K562 (cell line): ENCODE data around the gene GDF9. TPM values are rescaled to one million over a fixed set of nuclear protein-coding genes. Genes with fewer than 3 reads are reported as not detected.

ENCODE experiments used
- ATAC-seq: fragments of 200-7000 bp; cut with Tn5 transposase; 3 replicates; pipeline ENCODE4 v1.9.1; 2020; ENCODE audit warnings: moderate library complexity
- BruUV-seq: library from RNA; stranded (reverse); fragments of 400-500 nt; replicated peaks from 2 replicates; lab custom pipeline; 2021; lab: Mats Ljungman, UMichigan
- CTCF ChIA-PET: fragments of 300-600 bp; formaldehyde crosslinking; extraction: SDS; loops from one replicate; lab custom pipeline; 2021; ENCODE audit warnings: low intra/inter-chr PET ratio; lab: Yijun Ruan, JAX
- POLR2A ChIA-PET: fragments of 300-600, 350-650 bp; sonication (Branson Sonifier 250); formaldehyde crosslinking; extraction: SDS; loops from one replicate; lab custom pipeline; 2021; ENCODE audit warnings: antibody characterized with exemption, inconsistent platforms; lab: Yijun Ruan, JAX
- DNase-seq, 4 experiments: peaks; one replicate each; pipeline versions ENCODE4 v3.0.0 to v3.0.0-alpha.2; 2011 to 2018; ENCODE audit warnings: low spot score in 3 of 4, mixed read lengths in 3 of 4; ENCODE audit errors: extremely low read depth in 1 of 4
- FAIRE-seq: peaks from 2 replicates; lab custom pipeline; 2011; peaks lifted over from hg19 to GRCh38; lab: Jason Lieb, UNC
- H2AFZ ChIP-seq: 2 replicates; pipeline ENCODE4 v1.6.0; 2011; ENCODE audit warnings: low read depth, low read length, control low read depth, inconsistent platforms
- H3K27ac ChIP-seq: fragments of 200-600 bp; 3 replicates; pipeline ENCODE4 v1.8.0; 2011; ENCODE audit warnings: low read depth, mild to moderate bottlenecking, control low read depth, inconsistent platforms, low read length, moderate library complexity, mixed read lengths; ENCODE audit errors: extremely low read depth
- H3K27me3 ChIP-seq, 2 experiments: fragments of 300-600 bp in 1 of 2; 2 replicates in 1 of 2; 3 replicates in 1 of 2; pipeline versions ENCODE4 v1.6.0 to v1.8.0; 2011; ENCODE audit warnings: inconsistent platforms in 2 of 2, low read length in 2 of 2, mild to moderate bottlenecking in 1 of 2, mixed read lengths in 1 of 2, moderate library complexity in 1 of 2; ENCODE audit not compliant: control insufficient read depth in 2 of 2, insufficient read depth in 2 of 2
- H3K36me3 ChIP-seq: fragments of 300-600 bp; 3 replicates; pipeline ENCODE4 v1.8.0; 2011; ENCODE audit warnings: mild to moderate bottlenecking, low read length, inconsistent platforms; ENCODE audit not compliant: control insufficient read depth, insufficient read depth
- H3K4me1 ChIP-seq, 2 experiments: fragments of 200-600 bp in 1 of 2; replicated peaks in 1 of 2; 2 replicates in 1 of 2; 3 replicates in 1 of 2; pipeline versions ENCODE4 v1.5.1 to v1.8.0; 2011; ENCODE audit warnings: inconsistent platforms in 2 of 2, low read length in 2 of 2, mild to moderate bottlenecking in 1 of 2, mixed read lengths in 1 of 2, moderate library complexity in 1 of 2; ENCODE audit not compliant: control insufficient read depth in 2 of 2, insufficient read depth in 2 of 2
- H3K4me2 ChIP-seq: 2 replicates; pipeline ENCODE4 v1.6.1; 2011; ENCODE audit warnings: low read length, control low read depth, inconsistent platforms, mixed read lengths; ENCODE audit not compliant: insufficient read depth
- H3K4me3 ChIP-seq: fragments of 200-600 bp; sonication (generic), shearing (Covaris generic); 2 replicates; pipeline ENCODE4 v1.5.1; 2016; ENCODE audit warnings: control low read depth, inconsistent platforms
- H3K79me2 ChIP-seq: fragments of 200-600 bp; 3 replicates; pipeline ENCODE4 v1.8.0; 2011; ENCODE audit warnings: low read length, inconsistent platforms; ENCODE audit not compliant: control insufficient read depth, insufficient read depth
- H3K9ac ChIP-seq, 2 experiments: 2 replicates each; pipeline versions ENCODE4 v1.6.0 to v1.6.1; 2011; ENCODE audit warnings: low read depth in 2 of 2, low read length in 2 of 2, control low read depth in 1 of 2, inconsistent platforms in 1 of 2, mild to moderate bottlenecking in 1 of 2, mixed read lengths in 1 of 2; ENCODE audit not compliant: insufficient read depth in 1 of 2
- H3K9me1 ChIP-seq: one replicate; pipeline ENCODE4 v1.6.0; 2011; ENCODE audit warnings: inconsistent platforms, mild to moderate bottlenecking, low read length, moderate library complexity; ENCODE audit not compliant: control insufficient read depth, insufficient read depth
- H3K9me3 ChIP-seq: replicated peaks from 2 replicates; pipeline ENCODE4 v1.5.1; 2011; ENCODE audit warnings: low read depth, low read length, inconsistent platforms; ENCODE audit not compliant: control insufficient read depth, insufficient read depth
- H4K20me1 ChIP-seq: replicated peaks from 2 replicates; pipeline ENCODE4 v1.6.1; 2011; ENCODE audit warnings: low read length, inconsistent platforms, mixed read lengths; ENCODE audit not compliant: control insufficient read depth, insufficient read depth
- FOS ChIP-seq: IDR thresholded peaks from 3 replicates; pipeline ENCODE4 v1.6.1; 2011; ENCODE audit not compliant: insufficient read length; ENCODE audit errors: extremely low read depth
- KHSRP ChIP-seq: fragments of 450-650 bp; IDR thresholded peaks from 2 replicates; pipeline ENCODE4 v1.6.1; 2017
- NCOA6 ChIP-seq: fragments of 450-650 bp; IDR thresholded peaks from 2 replicates; pipeline ENCODE4 v1.6.1; 2017; ENCODE audit warnings: mild to moderate bottlenecking
- PURB ChIP-seq: sonication (generic); formaldehyde crosslinking; IDR thresholded peaks from 2 replicates; pipeline ENCODE4 v1.9.0; 2021; ENCODE audit warnings: low read depth, mild to moderate bottlenecking, missing genetic modification reagents
- RREB1 ChIP-seq: fragments of 250-450 bp; sonication (Bioruptor Pico); IDR thresholded peaks from 2 replicates; pipeline ENCODE4 v1.4.0; 2020
- THRA ChIP-seq: fragments of 450-650 bp; IDR thresholded peaks from 2 replicates; pipeline ENCODE4 v1.6.1; 2017; ENCODE audit warnings: mild to moderate bottlenecking, moderate library complexity
- U2AF2 ChIP-seq: fragments of 200-400 bp; formaldehyde crosslinking; optimal IDR thresholded peaks from 2 replicates; pipeline ENCODE3; 2017; ENCODE audit warnings: low read depth, mild to moderate bottlenecking, low read length
- ZNF121 ChIP-seq: sonication (generic); formaldehyde crosslinking; conservative IDR thresholded peaks from 2 replicates; pipeline ENCODE4 v1.8.0; 2022; ENCODE audit warnings: missing genetic modification reagents
- ZNF324 ChIP-seq: fragments of 250-450 bp; sonication (Bioruptor Pico); IDR thresholded peaks from 2 replicates; pipeline ENCODE4 v1.4.0; 2020; ENCODE audit warnings: mild to moderate bottlenecking
- ZNF592 ChIP-seq: fragments of 450-650 bp; IDR thresholded peaks from 2 replicates; pipeline ENCODE4 v1.6.1; 2017; ENCODE audit warnings: antibody characterized with exemption, mild to moderate bottlenecking
- ZNF764 ChIP-seq: fragments of 250-450 bp; sonication (Bioruptor Pico); IDR thresholded peaks from 2 replicates; pipeline ENCODE4 v1.4.0; 2020; ENCODE audit warnings: low read depth, mild to moderate bottlenecking, moderate library complexity
- WGBS: fragments of 100-300 bp; shearing (Covaris generic); methylation state at CpG from one replicate; pipeline ENCODE4 v1.1.6; 2016; ENCODE audit warnings: low coverage, mixed read lengths; ENCODE audit not compliant: insufficient coverage; ENCODE audit errors: missing lambda C conversion rate; 5-methylcytosine and 5-hydroxymethylcytosine counted together
- in situ Hi-C: fragments of 300-500 bp; cut with MboI; formaldehyde crosslinking; loops from 4 replicates; pipeline ENCODE4 v1.15.0; 2018; ENCODE audit warnings: inconsistent platforms, mixed read lengths
- intact Hi-C: fragments of 100-400 bp; cut with micrococcal nuclease; formaldehyde crosslinking; loops from 2 replicates; pipeline ENCODE4 v1.14.2; 2022
- polyA plus RNA-seq, 8 experiments: library from polyadenylated mRNA; depleted of rRNA in 4 of 8; stranded (reverse) in 5 of 8; unstranded in 3 of 8; fragments of >200 nt; fragmentation: Nextera tagmentation in 2 of 8; fragmentation: Illumina TruSeq in 1 of 8; extraction: Ambion mirVana in 2 of 8; extraction: Trizol in 1 of 8; gene quantifications; 2 replicates each; pipeline versions ENCODE4 v1.2.1 to v1.2.3, GENCODE V29; 2011 to 2014; ENCODE audit warnings: inconsistent platforms in 1 of 8, missing spikeins in 1 of 8
- total RNA-seq, 7 experiments: library from RNA; depleted of rRNA in 6 of 7; stranded (reverse); fragments of >200 nt in 6 of 7; fragmentation: Illumina TruSeq in 2 of 7; extraction: Trizol in 2 of 7; gene quantifications; 2 replicates each; pipeline versions ENCODE4 v1.2.1 to v1.2.3, GENCODE V29; 2011 to 2021; ENCODE audit warnings: low replicate concordance in 1 of 7

GDF9 gene
- total and polyA plus RNA-seq, 9 of the 15 experiments (the other 6 are each of a cell fraction or from before 2014, with no cell fraction given): 0.10 to 0.70 (median 0.20) TPM; not detected in 1

GRCh38 chr5:132812781-132813598, 53.3 kb downstream of the GDF9 start, which contains the start of gene SOWAHA:
Gene SOWAHA, plus strand, starts transcription at chr5:132813302. Its CDS starts 320 bp downstream, at chr5:132813622.
- no peaks in the 10 kb centered on the region for H3K9me3 ChIP-seq
- H2AFZ ChIP-seq: no peak within 1 kb of the TSS
- no peaks in the 10 kb centered on the region for H3K9me1 ChIP-seq
- CTCF ChIA-PET: interaction anchor here (0.6 kb wide), 1 partner anchor 135 kb away, joined by 3 read pairs; no protein-coding TSS in a partner anchor
- DNase-seq: no peak
- H4K20me1 ChIP-seq: no peaks in the 10 kb centered on the region
- H3K36me3 ChIP-seq: no peaks in the 10 kb centered on the region
- no peak within 1 kb of the TSS for H3K27ac ChIP-seq
- no peak for TF ChIP-seq KHSRP
- TF ChIP-seq ZNF324 (CRISPR knock-in tag): no peak
- no peak for TF ChIP-seq ZNF121 (CRISPR knock-in tag)
- TF ChIP-seq THRA: no peak
- no peak for TF ChIP-seq FOS
- TF ChIP-seq NCOA6: no peak
- TF ChIP-seq PURB (CRISPR knock-in tag): no peak
- no peak for TF ChIP-seq RREB1 (CRISPR knock-in tag)
- TF ChIP-seq U2AF2: no peak
- TF ChIP-seq ZNF764: no peak
- TF ChIP-seq ZNF592: no peak
- TF ChIP-seq, all 486 proteins: peak for 0
- H3K4me3 ChIP-seq: no peak within 1 kb of the TSS
- H3K9ac ChIP-seq: no peak within 1 kb of the TSS
- no peak within 1 kb of the TSS for H3K4me2 ChIP-seq
- in situ Hi-C loops: no loop called here
- peaks cover 0 to 4% of the 10 kb centered on the region in 2 experiments; a peak in 2 of 5 replicates for H3K4me1 ChIP-seq
- BruUV-seq: no TSS peak
- WGBS: 81% methylated on average over 10 of the region's 68 CpGs
- intact Hi-C loops: no loop called here
- FAIRE-seq (no peak), ATAC-seq (no peak)
- H3K79me2 ChIP-seq: no peaks in the 10 kb centered on the region
- POLR2A ChIA-PET: no interaction called here
- no peaks in the 10 kb centered on the region for H3K27me3 ChIP-seq
